ENCODE data around the gene MISP. TPM values are rescaled to one million over a fixed set of nuclear protein-coding genes. Genes with fewer than 3 reads are reported as not detected.

MISP gene
- polyA plus RNA-seq, 1 of the 3 experiments (the other 2 are of a cell fraction): 0.08 TPM

- no peaks in the 10 kb centered on the region for H4K20me1 ChIP-seq (ENCODE audit: insufficient read depth)
- no peaks in the 10 kb centered on the region for H3K79me2 ChIP-seq (ENCODE audit: insufficient read depth)
- peak within 1 kb of the TSS; percentile 44 for H3K9ac ChIP-seq
- no peaks in the 10 kb centered on the region for H3K9me3 ChIP-seq
- no peaks in the 10 kb centered on the region for H3K27me3 ChIP-seq (ENCODE audit: insufficient read depth)
- 40% methylated on average over 24 of the region's 93 CpGs for WGBS (ENCODE audit: low lambda C conversion rate)
- TF ChIP-seq CTCF (IDR thresholded peaks at IDR 0.05) (peak; percentile 38), GABPA (IDR thresholded peaks at IDR 0.05; ENCODE audit: low read depth) (no peak)
- peak within 1 kb of the TSS; percentile 89 for H3K4me2 ChIP-seq
- no peaks in the 10 kb centered on the region for H3K36me3 ChIP-seq (replicated peaks in 1 of 2; ENCODE audit: control insufficient read depth in 1 of 2, insufficient read depth in 2 of 2, low read length in 1 of 2)
- H2AFZ ChIP-seq (ENCODE audit: low read depth): peak within 1 kb of the TSS; percentile 90; the same call in 1 of the 2 replicates
- CTCF ChIA-PET: interaction anchor here (0.7 to 2.8 kb wide), 15 partner anchors 9 to 198 kb away, joined by 3 to 12 read pairs (median 5); partner anchors contain the start of genes FSTL3 and RNF126
- H3K9me2 ChIP-seq: no peaks in the 10 kb centered on the region
- H3K4me3 ChIP-seq (ENCODE audit: low read depth in 2 of 2, low read length in 1 of 2): peak within 1 kb of the TSS; percentile 68 to 73
- H3F3A ChIP-seq (replicated peaks; ENCODE audit: insufficient read depth): peaks cover 18% of the 10 kb centered on the region
- POLR2A ChIA-PET: interaction anchor here (0.7 to 1.0 kb wide), 3 partner anchors 10 to 40 kb away, joined by 3 read pairs; partner anchors contain the start of gene FSTL3
- peak; percentile 90 for DNase-seq
- peaks cover 0 to 27% of the 10 kb centered on the region in 2 experiments; a peak in 1 of 4 replicates for H3K4me1 ChIP-seq (ENCODE audit: control insufficient read depth in 1 of 2, insufficient read depth in 2 of 2, low read depth in 1 of 2, low read length in 1 of 2)
- peak within 1 kb of the TSS in 1 of 2 experiments; percentile 58; a peak in 1 of 4 replicates for H3K27ac ChIP-seq (ENCODE audit: low read depth in 2 of 2, low read length in 1 of 2)
These were observed 42.5 kb upstream of the MISP start, which contains the start of gene PALM for GRCh38 chr19:708154-709143. TSS of gene PALM (plus strand) at chr19:708935. CDS start at chr19:709147, 212 bp downstream.

- peaks cover 0 to 24% of the 10 kb centered on the region in 2 experiments; a peak in 1 of 4 replicates for H3K4me1 ChIP-seq (ENCODE audit: control insufficient read depth in 1 of 2, insufficient read depth in 2 of 2, low read depth in 1 of 2, low read length in 1 of 2)
- peaks cover 18% of the 10 kb centered on the region for H3F3A ChIP-seq (replicated peaks; ENCODE audit: insufficient read depth)
- CTCF ChIA-PET: interaction anchor here (0.9 to 4.0 kb wide), 9 partner anchors 14 to 43 kb away, joined by 3 to 21 read pairs (median 6); no protein-coding TSS in a partner anchor
- peak overlapping the region; percentile 44 for H3K9ac ChIP-seq
- H3K27me3 ChIP-seq (ENCODE audit: insufficient read depth): no peaks in the 10 kb centered on the region
- no peaks in the 10 kb centered on the region for H3K9me3 ChIP-seq
- POLR2A ChIA-PET: no interaction called here
- H3K79me2 ChIP-seq (ENCODE audit: insufficient read depth): no peaks in the 10 kb centered on the region
- DNase-seq: peak; percentile 71
- no peaks in the 10 kb centered on the region for H4K20me1 ChIP-seq (ENCODE audit: insufficient read depth)
- H3K4me3 ChIP-seq (ENCODE audit: low read depth in 2 of 2, low read length in 1 of 2): peak overlapping the region; percentile 68 to 73
- H3K36me3 ChIP-seq (replicated peaks in 1 of 2; ENCODE audit: control insufficient read depth in 1 of 2, insufficient read depth in 2 of 2, low read length in 1 of 2): no peaks in the 10 kb centered on the region
- H2AFZ ChIP-seq (ENCODE audit: low read depth): 0 out of 2 replicates have a peak overlapping the region, but pooled peaks have one; percentile 37
- no peak for TF ChIP-seq PBX3 (IDR thresholded peaks at IDR 0.05)
- peak overlapping the region; percentile 85 for H3K4me2 ChIP-seq
- no CpG with 5 or more reads among the region's 78 CpGs for WGBS (ENCODE audit: low lambda C conversion rate)
- peak overlapping the region in 1 of 2 experiments; percentile 56; a peak in 1 of 4 replicates for H3K27ac ChIP-seq (ENCODE audit: low read depth in 2 of 2, low read length in 1 of 2)
- H3K9me2 ChIP-seq: no peaks in the 10 kb centered on the region
These were observed 41.5 kb upstream of the MISP start for GRCh38 chr19:709196-709964.

Measured in SK-N-SH (cell line).